ENCODE results near the gene P4HA2. TPM values are rescaled to one million over a fixed set of nuclear protein-coding genes. Genes with fewer than 3 reads are reported as not detected.

P4HA2 gene
- total RNA-seq, 4 donors from 2014 or later, result 21.5 to 81.4 (median 51.2) TPM

- Histone ChIP-seq H3K9me3 (no peaks in the 10 kb centered on the region), H3K27me3 (no peaks in the 10 kb centered on the region), H3K4me1 (no peaks in the 10 kb centered on the region), H3K4me3 (no peak overlapping the region), H3K27ac (peak overlapping the region in 1 of 4 donors; percentile 1), H3K36me3 (no peaks in the 10 kb centered on the region)
- peak; percentile 75 to 91 (median 76) for DNase-seq
- TF ChIP-seq CTCF (IDR thresholded peaks at IDR 0.05), result peak; percentile 6 to 77 (median 73)
- no peak for TF ChIP-seq POLR2A (IDR thresholded peaks at IDR 0.05)
These were observed 10.6 kb upstream of the P4HA2 start for GRCh38 chr5:132238169-132238744.

- no peaks in the 10 kb centered on the region for H3K36me3 ChIP-seq
- H3K9me3 ChIP-seq, result no peaks in the 10 kb centered on the region
- no peaks in the 10 kb centered on the region for H3K27me3 ChIP-seq
- H3K4me1 ChIP-seq, result no peaks in the 10 kb centered on the region
- TF ChIP-seq POLR2A (IDR thresholded peaks at IDR 0.05) (no peak), CTCF (IDR thresholded peaks at IDR 0.05) (no peak)
- no peak overlapping the region for H3K4me3 ChIP-seq
- peak in 2 of 3 donors; percentile 25 to 45 for DNase-seq
- peak overlapping the region in 1 of 4 donors; percentile 1 for H3K27ac ChIP-seq
These were observed 10.0 kb upstream of the P4HA2 start for GRCh38 chr5:132237670-132238069.

GRCh38 chr5:132237141-132237540 is 9.5 kb upstream of the P4HA2 start:
- TF ChIP-seq CTCF (IDR thresholded peaks at IDR 0.05), result no peak
- no peak for TF ChIP-seq POLR2A (IDR thresholded peaks at IDR 0.05)
- Histone ChIP-seq H3K36me3 (no peaks in the 10 kb centered on the region), H3K27ac (no peak overlapping the region), H3K4me1 (no peaks in the 10 kb centered on the region), H3K9me3 (no peaks in the 10 kb centered on the region), H3K27me3 (no peaks in the 10 kb centered on the region), H3K4me3 (no peak overlapping the region)
- DNase-seq, result peak in 2 of 3 donors; percentile 25 to 34

GRCh38 chr5:132235340-132235739 is 7.7 kb upstream of the P4HA2 start:
- DNase-seq, result peak in 1 of 3 donors; percentile 0
- no peak for TF ChIP-seq POLR2A (IDR thresholded peaks at IDR 0.05)
- no peaks in the 10 kb centered on the region for H3K27me3 ChIP-seq
- H3K4me3 ChIP-seq, result no peak overlapping the region
- H3K36me3 ChIP-seq, result no peaks in the 10 kb centered on the region
- no peak overlapping the region for H3K27ac ChIP-seq
- H3K9me3 ChIP-seq, result no peaks in the 10 kb centered on the region
- H3K4me1 ChIP-seq, result no peaks in the 10 kb centered on the region

GRCh38 chr5:132234684-132235062 is 7.0 kb upstream of the P4HA2 start:
- Histone ChIP-seq H3K4me3 (no peak overlapping the region), H3K36me3 (no peaks in the 10 kb centered on the region), H3K4me1 (no peaks in the 10 kb centered on the region), H3K9me3 (no peaks in the 10 kb centered on the region), H3K27me3 (no peaks in the 10 kb centered on the region), H3K27ac (no peak overlapping the region)
- peak in 2 of 3 donors; percentile 12 to 21 for DNase-seq
- TF ChIP-seq CTCF (IDR thresholded peaks at IDR 0.05), result no peak
- TF ChIP-seq POLR2A (IDR thresholded peaks at IDR 0.05), result no peak

- no peaks in the 10 kb centered on the region for H3K4me1 ChIP-seq
- DNase-seq, result peak in 2 of 3 donors; percentile 33 to 46
- H3K4me3 ChIP-seq, result no peak overlapping the region
- no peak for TF ChIP-seq POLR2A (IDR thresholded peaks at IDR 0.05)
- no peaks in the 10 kb centered on the region for H3K36me3 ChIP-seq
- no peaks in the 10 kb centered on the region for H3K9me3 ChIP-seq
- H3K27ac ChIP-seq, result no peak overlapping the region
- H3K27me3 ChIP-seq, result no peaks in the 10 kb centered on the region
These were observed 6.4 kb upstream of the P4HA2 start for GRCh38 chr5:132233811-132234683.

Data from Peyer's patch (tissue), 4 donors.